ENCODE data around the gene CYLD. TPM values are rescaled to one million over a fixed set of nuclear protein-coding genes. Genes with fewer than 3 reads are reported as not detected.
A peak's percentile ranks its signal among the peaks of the same experiment; 100 is the strongest.

The CYLD gene
- total RNA-seq, 1 experiment from 2014 or later: 12.5 TPM

DNA sequence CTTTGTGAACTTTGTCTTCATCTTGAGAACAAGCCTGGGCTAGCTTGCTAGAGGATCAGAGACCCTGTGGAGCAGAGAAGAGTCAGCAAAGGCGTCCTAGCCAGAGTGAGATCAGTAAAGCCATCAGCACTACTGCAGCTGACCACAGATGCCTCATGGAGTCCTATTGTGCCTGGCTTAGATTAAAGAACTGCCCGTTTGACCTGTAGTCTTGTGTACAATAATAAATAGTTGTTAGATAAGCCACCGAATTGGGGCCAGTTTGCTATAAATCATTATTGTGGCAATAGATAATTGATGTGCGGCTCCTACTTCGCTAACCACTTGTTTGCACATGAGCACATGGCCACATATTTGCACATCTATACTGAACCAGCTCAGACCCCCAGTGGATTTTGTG, 103.0 kb downstream of the CYLD start:
- no peak for DNase-seq
- Histone ChIP-seq H3K18ac (ENCODE audit: insufficient read length, low read depth, low read length) (no peak overlapping the region), H3K4me1 (ENCODE audit: insufficient read depth, low read length) (peaks cover 3% of the 10 kb centered on the region; the same call in 1 of the 2 replicates), H2AK5ac (ENCODE audit: insufficient read length, low read length) (no peak overlapping the region), H3K56ac (ENCODE audit: insufficient read length, low read depth, low read length) (no peak overlapping the region), H2BK12ac (ENCODE audit: insufficient read length, low read depth, low read length) (no peak overlapping the region), H4K20me1 (ENCODE audit: control insufficient read depth, insufficient read depth, insufficient read length) (peaks cover 2% of the 10 kb centered on the region), H3K27ac (ENCODE audit: insufficient read length, low read depth, low read length) (no peak overlapping the region), H3T11ph (ENCODE audit: low read length) (no peak overlapping the region), H4K5ac (ENCODE audit: insufficient read length, low read depth, low read length) (no peak overlapping the region), H4K91ac (ENCODE audit: insufficient read length, low read depth, low read length) (no peak overlapping the region), H2BK5ac (ENCODE audit: insufficient read length, low read length) (no peak overlapping the region), H2AFZ (ENCODE audit: low read length) (no peak overlapping the region), H2BK20ac (ENCODE audit: low read depth, low read length, poor library complexity, severe bottlenecking) (no peak overlapping the region), H3K4me2 (ENCODE audit: insufficient read depth, insufficient read length, low read length) (no peak overlapping the region), H3K4ac (ENCODE audit: low read depth, low read length) (no peak overlapping the region), H2BK15ac (ENCODE audit: low read depth, low read length) (no peak overlapping the region), H2BK120ac (ENCODE audit: low read depth, low read length, poor library complexity, severe bottlenecking) (no peak overlapping the region), H3K23ac (ENCODE audit: insufficient read length, low read depth, low read length) (no peak overlapping the region), H4K8ac (replicated peaks; ENCODE audit: insufficient read length, low read depth, low read length) (no peak overlapping the region), H3K9ac (ENCODE audit: extremely low read depth, insufficient read length, low read length) (no peak overlapping the region), H3K27me3 (ENCODE audit: insufficient read depth, low read length) (no peaks in the 10 kb centered on the region), H3K9me3 (ENCODE audit: control insufficient read depth, low read depth, low read length) (no peaks in the 10 kb centered on the region), H3K14ac (ENCODE audit: insufficient read depth, low read length) (no peak overlapping the region), H3K79me2 (ENCODE audit: insufficient read depth, low read length) (no peaks in the 10 kb centered on the region), H3K23me2 (ENCODE audit: insufficient read length, low read depth, low read length, poor library complexity, severe bottlenecking) (no peaks in the 10 kb centered on the region), H3K79me1 (ENCODE audit: insufficient read depth, low read depth, low read length, poor library complexity, severe bottlenecking) (no peaks in the 10 kb centered on the region)
- Mint-ChIP-seq H3K27ac (peak overlapping the region in 1 of 3 experiments; percentile 65; a peak in 1 of 7 replicates), H3K4me1 (peaks cover 13 to 21% of the 10 kb centered on the region in 2 experiments), H3K36me3 (ENCODE audit: insufficient read depth in 1 of 3, low read depth in 3 of 3) (no peaks in the 10 kb centered on the region), H3K27me3 (ENCODE audit: low read depth) (peaks cover 11% of the 10 kb centered on the region), H3K9me3 (no peaks in the 10 kb centered on the region), H3K4me3 (no peak overlapping the region)
- WGBS (ENCODE audit: extremely low coverage, insufficient read length, low lambda C conversion rate): no CpG with 5 or more reads among the region's 5 CpGs
- TF ChIP-seq, protein P1, sequence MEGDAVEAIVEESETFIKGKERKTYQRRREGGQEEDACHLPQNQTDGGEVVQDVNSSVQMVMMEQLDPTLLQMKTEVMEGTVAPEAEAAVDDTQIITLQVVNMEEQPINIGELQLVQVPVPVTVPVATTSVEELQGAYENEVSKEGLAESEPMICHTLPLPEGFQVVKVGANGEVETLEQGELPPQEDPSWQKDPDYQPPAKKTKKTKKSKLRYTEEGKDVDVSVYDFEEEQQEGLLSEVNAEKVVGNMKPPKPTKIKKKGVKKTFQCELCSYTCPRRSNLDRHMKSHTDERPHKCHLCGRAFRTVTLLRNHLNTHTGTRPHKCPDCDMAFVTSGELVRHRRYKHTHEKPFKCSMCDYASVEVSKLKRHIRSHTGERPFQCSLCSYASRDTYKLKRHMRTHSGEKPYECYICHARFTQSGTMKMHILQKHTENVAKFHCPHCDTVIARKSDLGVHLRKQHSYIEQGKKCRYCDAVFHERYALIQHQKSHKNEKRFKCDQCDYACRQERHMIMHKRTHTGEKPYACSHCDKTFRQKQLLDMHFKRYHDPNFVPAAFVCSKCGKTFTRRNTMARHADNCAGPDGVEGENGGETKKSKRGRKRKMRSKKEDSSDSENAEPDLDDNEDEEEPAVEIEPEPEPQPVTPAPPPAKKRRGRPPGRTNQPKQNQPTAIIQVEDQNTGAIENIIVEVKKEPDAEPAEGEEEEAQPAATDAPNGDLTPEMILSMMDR (conservative IDR thresholded peaks at IDR 0.05): no peak

Measured in H9 (cell line).